ENCODE data around the gene INSYN2B. TPM values are rescaled to one million over a fixed set of nuclear protein-coding genes. Genes with fewer than 3 reads are reported as not detected.

Gene INSYN2B
- total RNA-seq, 1 donor = not detected

GRCh38 chr5:169874621-169875020, 105.7 kb downstream of the INSYN2B start:
- Histone ChIP-seq H3K4me1 (ENCODE audit: insufficient read depth, low read length) (peaks cover 78% of the 10 kb centered on the region), H3K9me3 (ENCODE audit: low read depth, low read length) (no peaks in the 10 kb centered on the region), H3K27me3 (ENCODE audit: insufficient read depth, low read length) (no peaks in the 10 kb centered on the region), H3K4me3 (ENCODE audit: low read length) (no peak overlapping the region)

DNA sequence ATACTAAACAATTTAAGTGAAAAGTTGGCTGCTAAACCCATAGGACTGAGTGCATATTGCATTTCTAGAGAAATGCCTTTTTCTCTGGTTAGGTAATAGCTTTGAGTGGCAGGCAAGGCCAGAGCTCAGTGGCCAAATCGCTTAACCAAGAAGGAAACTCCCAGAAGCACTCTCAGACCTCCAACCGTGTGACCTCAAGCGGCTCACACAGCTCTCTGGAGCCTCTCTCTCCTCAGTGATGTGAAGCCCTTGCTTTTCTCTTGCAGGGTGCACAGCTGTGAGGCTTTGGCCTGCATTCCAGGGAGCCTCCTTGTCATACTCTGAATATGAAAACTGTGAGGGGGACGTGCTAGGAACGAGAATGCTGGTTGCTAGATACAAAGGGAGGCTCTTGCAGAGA, 106.7 kb downstream of the INSYN2B start:
- no peaks in the 10 kb centered on the region for H3K9me3 ChIP-seq (ENCODE audit: low read depth, low read length)
- H3K4me3 ChIP-seq (ENCODE audit: low read length) = no peak overlapping the region
- H3K4me1 ChIP-seq (ENCODE audit: insufficient read depth, low read length) = peaks cover 68% of the 10 kb centered on the region
- H3K27me3 ChIP-seq (ENCODE audit: insufficient read depth, low read length) = no peaks in the 10 kb centered on the region

- H3K27me3 ChIP-seq (ENCODE audit: insufficient read depth, low read length) = no peaks in the 10 kb centered on the region
- H3K4me3 ChIP-seq (ENCODE audit: low read length) = no peak overlapping the region
- H3K9me3 ChIP-seq (ENCODE audit: low read depth, low read length) = no peaks in the 10 kb centered on the region
- peaks cover 51% of the 10 kb centered on the region for H3K4me1 ChIP-seq (ENCODE audit: insufficient read depth, low read length)
Observed at GRCh38 chr5:169871826-169872490, 108.3 kb downstream of the INSYN2B start.

GRCh38 chr5:169870211-169870610, 110.1 kb downstream of the INSYN2B start:
- peaks cover 34% of the 10 kb centered on the region for H3K4me1 ChIP-seq (ENCODE audit: insufficient read depth, low read length)
- no peak overlapping the region for H3K4me3 ChIP-seq (ENCODE audit: low read length)
- no peaks in the 10 kb centered on the region for H3K27me3 ChIP-seq (ENCODE audit: insufficient read depth, low read length)
- no peaks in the 10 kb centered on the region for H3K9me3 ChIP-seq (ENCODE audit: low read depth, low read length)

- no peaks in the 10 kb centered on the region for H3K27me3 ChIP-seq (ENCODE audit: insufficient read depth, low read length)
- no peaks in the 10 kb centered on the region for H3K9me3 ChIP-seq (ENCODE audit: low read depth, low read length)
- no peak overlapping the region for H3K4me3 ChIP-seq (ENCODE audit: low read length)
- H3K4me1 ChIP-seq (ENCODE audit: insufficient read depth, low read length) = peaks cover 22% of the 10 kb centered on the region
Observed at GRCh38 chr5:169869066-169869465, 111.2 kb downstream of the INSYN2B start.

GRCh38 chr5:169867347-169867746, 112.9 kb downstream of the INSYN2B start:
- no peaks in the 10 kb centered on the region for H3K9me3 ChIP-seq (ENCODE audit: low read depth, low read length)
- H3K4me3 ChIP-seq (ENCODE audit: low read length) = no peak overlapping the region
- no peaks in the 10 kb centered on the region for H3K27me3 ChIP-seq (ENCODE audit: insufficient read depth, low read length)
- peaks cover 5% of the 10 kb centered on the region for H3K4me1 ChIP-seq (ENCODE audit: insufficient read depth, low read length)

DNA sequence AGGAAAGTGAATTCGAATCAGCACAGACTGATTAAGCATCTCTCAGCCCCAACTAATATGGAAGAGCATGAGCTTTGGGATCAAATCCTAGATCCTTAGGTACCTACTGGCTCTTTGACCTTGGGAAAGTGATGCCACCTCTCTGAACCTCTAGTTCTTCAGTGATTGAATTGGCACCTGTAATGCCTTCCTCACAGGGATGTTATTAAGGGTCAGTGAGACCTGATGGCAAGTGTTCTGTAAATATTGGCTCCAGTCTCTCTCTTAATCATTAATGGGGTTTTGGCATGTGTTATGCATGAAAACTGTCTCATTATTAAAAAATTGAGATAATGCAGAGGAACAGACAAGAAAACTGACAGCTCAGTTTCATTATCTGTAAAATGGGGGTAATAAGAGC, 115.8 kb downstream of the INSYN2B start:
- Histone ChIP-seq H3K27me3 (ENCODE audit: insufficient read depth, low read length) (no peaks in the 10 kb centered on the region), H3K4me1 (ENCODE audit: insufficient read depth, low read length) (no peaks in the 10 kb centered on the region), H3K9me3 (ENCODE audit: low read depth, low read length) (no peaks in the 10 kb centered on the region), H3K4me3 (ENCODE audit: low read length) (no peak overlapping the region)

- no peaks in the 10 kb centered on the region for H3K9me3 ChIP-seq (ENCODE audit: low read depth, low read length)
- no peaks in the 10 kb centered on the region for H3K27me3 ChIP-seq (ENCODE audit: insufficient read depth, low read length)
- H3K4me1 ChIP-seq (ENCODE audit: insufficient read depth, low read length) = no peaks in the 10 kb centered on the region
- no peak overlapping the region for H3K4me3 ChIP-seq (ENCODE audit: low read length)
Observed at GRCh38 chr5:169862391-169862811, 117.9 kb downstream of the INSYN2B start.

- Histone ChIP-seq H3K9me3 (ENCODE audit: low read depth, low read length) (no peaks in the 10 kb centered on the region), H3K27me3 (ENCODE audit: insufficient read depth, low read length) (no peaks in the 10 kb centered on the region), H3K4me1 (ENCODE audit: insufficient read depth, low read length) (no peaks in the 10 kb centered on the region), H3K4me3 (ENCODE audit: low read length) (no peak overlapping the region)
Observed at GRCh38 chr5:169861934-169862333, 118.4 kb downstream of the INSYN2B start.

- Histone ChIP-seq H3K4me1 (ENCODE audit: insufficient read depth, low read length) (no peaks in the 10 kb centered on the region), H3K9me3 (ENCODE audit: low read depth, low read length) (no peaks in the 10 kb centered on the region), H3K4me3 (ENCODE audit: low read length) (no peak overlapping the region), H3K27me3 (ENCODE audit: insufficient read depth, low read length) (no peaks in the 10 kb centered on the region)
Observed at GRCh38 chr5:169861433-169861832, 118.9 kb downstream of the INSYN2B start.

GRCh38 chr5:169860585-169860984, 119.7 kb downstream of the INSYN2B start:
- Histone ChIP-seq H3K4me1 (ENCODE audit: insufficient read depth, low read length) (no peaks in the 10 kb centered on the region), H3K9me3 (ENCODE audit: low read depth, low read length) (no peaks in the 10 kb centered on the region), H3K27me3 (ENCODE audit: insufficient read depth, low read length) (no peaks in the 10 kb centered on the region), H3K4me3 (ENCODE audit: low read length) (no peak overlapping the region)

- Histone ChIP-seq H3K4me3 (ENCODE audit: low read length) (no peak overlapping the region), H3K27me3 (ENCODE audit: insufficient read depth, low read length) (no peaks in the 10 kb centered on the region), H3K4me1 (ENCODE audit: insufficient read depth, low read length) (no peaks in the 10 kb centered on the region), H3K9me3 (ENCODE audit: low read depth, low read length) (no peaks in the 10 kb centered on the region)
Observed at GRCh38 chr5:169856571-169856970, 123.7 kb downstream of the INSYN2B start.

GRCh38 chr5:169851321-169851850, 128.9 kb downstream of the INSYN2B start:
- no peaks in the 10 kb centered on the region for H3K4me1 ChIP-seq (ENCODE audit: insufficient read depth, low read length)
- no peaks in the 10 kb centered on the region for H3K27me3 ChIP-seq (ENCODE audit: insufficient read depth, low read length)
- no peak overlapping the region for H3K4me3 ChIP-seq (ENCODE audit: low read length)
- H3K9me3 ChIP-seq (ENCODE audit: low read depth, low read length) = peaks cover 15% of the 10 kb centered on the region

DNA sequence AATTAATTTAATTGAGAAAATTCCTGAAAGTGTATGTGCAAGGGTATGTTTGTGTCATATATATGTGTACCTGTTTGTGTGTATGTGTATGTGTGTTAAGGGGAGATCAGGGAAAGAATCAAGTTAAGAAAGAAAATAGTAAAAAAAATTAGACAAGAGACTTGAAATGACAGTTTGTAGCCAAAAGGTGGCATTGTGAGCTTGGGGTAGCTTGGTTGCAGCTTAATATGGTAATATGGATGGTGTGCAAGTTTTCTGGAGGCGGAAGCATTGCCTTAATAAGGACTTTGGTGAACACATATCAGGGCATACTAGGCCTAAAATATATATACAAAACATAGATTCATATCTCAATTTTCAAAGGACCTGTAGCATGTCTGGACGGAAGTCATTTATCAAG, 129.9 kb downstream of the INSYN2B start:
- Histone ChIP-seq H3K27me3 (ENCODE audit: insufficient read depth, low read length) (no peaks in the 10 kb centered on the region), H3K4me3 (ENCODE audit: low read length) (no peak overlapping the region), H3K9me3 (ENCODE audit: low read depth, low read length) (peaks cover 15% of the 10 kb centered on the region), H3K4me1 (ENCODE audit: insufficient read depth, low read length) (no peaks in the 10 kb centered on the region)

DNA sequence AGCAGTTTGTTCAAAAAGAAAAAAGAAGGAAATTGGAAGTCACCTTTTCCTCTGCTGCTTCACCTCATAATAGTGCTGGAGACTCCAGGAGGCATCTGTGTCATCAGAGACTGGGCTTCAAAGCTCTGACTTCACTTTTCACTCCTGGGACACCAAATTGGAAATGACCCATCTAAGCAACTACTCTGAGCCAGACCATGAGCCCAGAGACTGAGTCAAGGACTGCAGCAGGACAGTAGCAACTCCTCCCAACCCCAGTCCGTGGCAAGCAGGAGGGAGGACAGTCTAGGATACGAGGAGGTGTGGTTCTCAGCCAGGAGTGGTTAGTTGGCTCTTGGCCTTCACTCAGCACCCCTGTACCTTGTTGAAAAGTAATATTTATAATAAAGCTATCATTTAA, 131.5 kb downstream of the INSYN2B start:
- Histone ChIP-seq H3K4me1 (ENCODE audit: insufficient read depth, low read length) (no peaks in the 10 kb centered on the region), H3K27me3 (ENCODE audit: insufficient read depth, low read length) (no peaks in the 10 kb centered on the region), H3K9me3 (ENCODE audit: low read depth, low read length) (peaks cover 15% of the 10 kb centered on the region), H3K4me3 (ENCODE audit: low read length) (no peak overlapping the region)

DNA sequence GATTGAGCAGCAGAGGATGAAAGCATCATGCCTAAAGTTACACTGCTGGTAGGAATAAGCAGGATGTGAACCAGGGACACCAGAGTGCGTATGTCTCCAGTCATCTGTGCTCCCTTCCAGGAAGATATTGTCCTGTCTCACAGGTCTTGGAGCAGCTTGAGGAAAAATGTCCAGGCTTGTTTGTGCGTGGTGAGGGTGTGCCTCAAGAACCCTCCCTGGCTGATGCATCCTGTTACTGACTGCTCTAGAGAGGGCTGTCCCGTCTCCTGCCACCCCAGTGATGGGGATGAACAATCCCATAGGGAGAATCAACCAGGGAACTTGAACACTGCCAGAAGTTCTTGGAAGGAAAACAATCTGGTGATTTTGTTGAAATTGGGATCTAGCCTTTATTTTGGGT, 132.0 kb downstream of the INSYN2B start:
- Histone ChIP-seq H3K9me3 (ENCODE audit: low read depth, low read length) (peaks cover 15% of the 10 kb centered on the region), H3K27me3 (ENCODE audit: insufficient read depth, low read length) (no peaks in the 10 kb centered on the region), H3K4me1 (ENCODE audit: insufficient read depth, low read length) (no peaks in the 10 kb centered on the region), H3K4me3 (ENCODE audit: low read length) (no peak overlapping the region)

All from mononuclear cell (primary cell).